MCF 10A (cell line): ENCODE results near the gene RHBDD3. TPM values are rescaled to one million over a fixed set of nuclear protein-coding genes. Genes with fewer than 3 reads are reported as not detected.
"Not testable (repeated sequence)": the region's sequence is repeated elsewhere in the genome, so short reads cannot be mapped to it uniquely, and the experiment has no call there.

Experiments
- BruUV-seq: library from RNA; stranded (reverse); fragments of 400-500 nt; replicated peaks from 2 replicates; lab custom pipeline; 2021; lab: Mats Ljungman, UMichigan
- CTCF ChIA-PET: fragments of 300-600 bp; sonication (Branson Sonifier 250); formaldehyde crosslinking; extraction: SDS; loops from one replicate; lab custom pipeline; 2021; ENCODE audit warnings: antibody characterized with exemption, inconsistent platforms; lab: Yijun Ruan, JAX
- POLR2A ChIA-PET: fragments of 300-600, 350-650 bp; sonication (Branson Sonifier 250); formaldehyde crosslinking; extraction: SDS; loops from one replicate; lab custom pipeline; 2020; ENCODE audit warnings: antibody characterized with exemption, inconsistent platforms; lab: Yijun Ruan, JAX
- DNase-seq: peaks from one replicate; pipeline ENCODE4 v3.0.0-alpha.2; 2018; ENCODE audit not compliant: unreplicated experiment
- H3K27ac Mint-ChIP-seq: one replicate; pipeline ENCODE4 v1.8.0; 2022; ENCODE audit warnings: mild to moderate bottlenecking, low read depth, mixed read lengths; ENCODE audit not compliant: unreplicated experiment
- H3K27me3 Mint-ChIP-seq: one replicate; pipeline ENCODE4 v1.8.0; 2022; ENCODE audit warnings: mixed read lengths; ENCODE audit not compliant: insufficient read depth, unreplicated experiment
- H3K36me3 Mint-ChIP-seq: one replicate; pipeline ENCODE4 v1.8.0; 2022; ENCODE audit warnings: mild to moderate bottlenecking, moderate library complexity, mixed read lengths; ENCODE audit not compliant: insufficient read depth, unreplicated experiment
- H3K4me1 Mint-ChIP-seq: one replicate; pipeline ENCODE4 v1.8.0; 2022; ENCODE audit warnings: mixed read lengths; ENCODE audit not compliant: insufficient read depth, unreplicated experiment
- H3K4me3 Mint-ChIP-seq: one replicate; pipeline ENCODE4 v1.8.0; 2022; ENCODE audit warnings: mild to moderate bottlenecking, moderate library complexity, mixed read lengths; ENCODE audit not compliant: unreplicated experiment
- H3K9me3 Mint-ChIP-seq: one replicate; pipeline ENCODE4 v1.8.0; 2022; ENCODE audit warnings: mixed read lengths; ENCODE audit not compliant: unreplicated experiment
- CTCF ChIP-seq: fragments of 200-600 bp; IDR thresholded peaks from one replicate; pipeline ENCODE4 v1.8.0; 2022; ENCODE audit warnings: antibody characterized with exemption, mild to moderate bottlenecking; ENCODE audit not compliant: unreplicated experiment
- intact Hi-C: fragments of 100-400 bp; cut with micrococcal nuclease; formaldehyde crosslinking; loops from 2 replicates; pipeline ENCODE4 v1.14.1; 2022
- total RNA-seq: library from RNA; stranded (reverse); gene quantifications from 2 replicates; pipeline ENCODE4 v1.2.3, GENCODE V29; 2022

The RHBDD3 gene
- total RNA-seq, 1 experiment from 2014 or later: 32.5 TPM

GRCh38 chr22:29254286-29254660 is 13.5 kb downstream of the RHBDD3 start:
- no peak for TF ChIP-seq CTCF
- Mint-ChIP-seq H3K27me3 (peaks cover 12% of the 10 kb centered on the region), H3K4me1 (no peaks in the 10 kb centered on the region), H3K9me3 (no peaks in the 10 kb centered on the region), H3K4me3 (no peak overlapping the region), H3K27ac (no peak overlapping the region), H3K36me3 (no peaks in the 10 kb centered on the region)
- intact Hi-C loops: no loop called here
- no TSS peak for BruUV-seq
- DNase-seq: no peak
- POLR2A ChIA-PET: no interaction called here
- CTCF ChIA-PET: interaction anchor here (0.6 to 1.1 kb wide), 3 partner anchors 9 to 96 kb away, joined by 3 to 8 read pairs (median 3); partner anchors contain the start of gene EWSR1

DNA sequence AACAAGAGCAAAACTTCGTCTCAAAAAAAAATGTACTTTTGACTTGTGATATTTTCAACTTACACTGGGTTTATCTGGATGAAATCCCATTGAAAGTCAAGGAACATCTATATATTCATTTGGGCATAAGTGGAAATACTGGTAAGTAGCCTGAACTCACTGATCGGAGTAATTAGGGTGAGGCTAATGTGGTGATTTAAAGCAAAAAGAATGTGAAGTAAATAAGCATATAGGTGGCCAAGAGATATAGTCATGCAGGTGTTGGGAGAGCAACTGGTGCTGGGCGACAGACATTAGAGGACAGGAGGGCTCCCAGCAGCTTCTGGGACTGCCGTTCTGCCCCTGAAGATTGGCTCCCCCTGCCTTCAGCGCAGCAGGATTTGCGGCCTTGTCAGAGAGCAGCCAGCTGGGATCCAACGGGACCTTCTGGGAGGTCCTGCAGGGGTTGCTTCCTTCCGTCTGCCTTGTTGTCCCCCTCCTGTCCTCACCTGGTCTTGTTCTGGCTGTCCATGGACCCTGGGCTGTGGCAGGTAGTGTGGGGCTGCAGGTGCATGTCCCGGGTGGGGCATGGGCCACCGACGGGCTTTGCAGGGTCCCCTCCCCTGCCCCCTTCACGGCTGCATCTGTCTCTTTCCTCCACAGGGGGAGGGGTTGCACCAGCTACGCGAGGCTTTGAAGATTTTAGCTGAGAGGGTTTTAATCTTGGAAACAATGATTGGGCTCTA is 14.1 kb downstream of the RHBDD3 start:
- no peaks in the 10 kb centered on the region for H3K9me3 Mint-ChIP-seq

DNA sequence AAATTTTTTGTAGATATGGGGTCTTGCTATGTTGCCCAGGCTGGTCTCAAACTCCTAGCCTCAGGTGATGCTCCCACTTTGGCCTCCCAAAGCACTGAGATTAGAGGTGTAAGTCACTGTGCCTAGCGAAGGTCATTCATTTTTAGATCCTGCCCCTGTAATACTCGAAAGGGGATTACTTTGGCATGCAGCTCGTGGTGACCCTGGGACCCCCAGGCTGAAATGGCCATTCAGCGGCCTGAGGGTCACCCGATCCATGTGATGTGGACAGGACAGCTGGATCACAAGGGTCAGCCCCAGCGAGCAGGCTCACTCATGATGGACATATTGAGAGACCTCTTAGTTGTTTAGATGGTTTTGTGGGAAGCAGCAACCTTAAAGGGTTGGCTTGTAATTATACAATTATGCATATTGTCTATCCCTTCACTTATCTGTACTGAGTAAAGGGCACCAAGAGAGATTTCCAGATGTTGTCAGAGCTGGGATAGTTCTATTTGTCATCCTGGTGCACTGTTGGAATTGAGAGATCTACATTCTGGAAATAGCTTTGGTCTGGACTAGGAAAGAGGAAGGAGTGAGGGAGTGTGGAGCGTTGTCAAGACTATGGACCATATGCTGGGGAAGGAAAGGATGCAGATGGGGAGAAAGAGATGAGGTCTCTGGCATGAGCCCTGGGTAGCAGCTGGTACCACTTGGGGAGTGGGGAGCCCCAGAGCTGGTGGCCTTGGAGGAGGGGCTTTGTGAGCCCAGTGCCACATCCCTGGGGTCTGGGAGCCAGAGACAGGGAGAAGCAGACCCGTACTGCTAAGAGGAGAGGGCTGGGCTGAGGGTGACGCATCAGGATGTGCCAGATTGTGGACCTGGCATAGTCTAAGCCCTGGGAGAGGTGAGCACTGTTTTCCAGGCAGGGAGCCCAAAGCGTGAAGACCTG is 15.5 kb downstream of the RHBDD3 start:
- intact Hi-C loops: no loop called here
- Mint-ChIP-seq H3K27ac (no peak overlapping the region), H3K4me1 (no peaks in the 10 kb centered on the region), H3K4me3 (no peak overlapping the region), H3K36me3 (no peaks in the 10 kb centered on the region), H3K9me3 (no peaks in the 10 kb centered on the region), H3K27me3 (peaks cover 12% of the 10 kb centered on the region)
- CTCF ChIA-PET: no interaction called here
- DNase-seq: no peak
- no peak for TF ChIP-seq CTCF
- BruUV-seq: no TSS peak
- POLR2A ChIA-PET: no interaction called here

More for the DNA sequence above, 14.1 kb downstream of the RHBDD3 start:
- H3K4me1 Mint-ChIP-seq: no peaks in the 10 kb centered on the region
- no peak for TF ChIP-seq CTCF
- H3K27me3 Mint-ChIP-seq: peaks cover 12% of the 10 kb centered on the region
- DNase-seq: no peak
- ChIA-PET CTCF (interaction anchor here (0.6 to 1.1 kb wide), 4 partner anchors 8 to 1199 kb away, joined by 3 to 8 read pairs (median 4); partner anchors contain the start of gene EWSR1), POLR2A (no interaction called here)
- H3K36me3 Mint-ChIP-seq: no peaks in the 10 kb centered on the region
- H3K4me3 Mint-ChIP-seq: no peak overlapping the region
- H3K27ac Mint-ChIP-seq: no peak overlapping the region
- BruUV-seq: no TSS peak
- intact Hi-C loops: no loop called here

- ChIA-PET POLR2A (no interaction called here), CTCF (no interaction called here)
- DNase-seq: no peak
- BruUV-seq: no TSS peak
- H3K36me3 Mint-ChIP-seq: no peaks in the 10 kb centered on the region
- H3K27me3 Mint-ChIP-seq: peaks cover 12% of the 10 kb centered on the region
- no peak for TF ChIP-seq CTCF
- no peak overlapping the region for H3K4me3 Mint-ChIP-seq
- intact Hi-C loops: no loop called here
- no peaks in the 10 kb centered on the region for H3K4me1 Mint-ChIP-seq
- no peaks in the 10 kb centered on the region for H3K9me3 Mint-ChIP-seq
- H3K27ac Mint-ChIP-seq: no peak overlapping the region
Observed at GRCh38 chr22:29251265-29251664, 16.5 kb downstream of the RHBDD3 start.

- intact Hi-C loops, H3K27ac Mint-ChIP-seq, POLR2A ChIA-PET, H3K36me3 Mint-ChIP-seq, BruUV-seq, H3K9me3 Mint-ChIP-seq, DNase-seq, H3K4me1 Mint-ChIP-seq, H3K4me3 Mint-ChIP-seq: not testable (repeated sequence)
- CTCF ChIA-PET: interaction anchor here (0.6 to 3.6 kb wide), 7 partner anchors 12 to 647 kb away, joined by 3 to 40 read pairs (median 4); no protein-coding TSS in a partner anchor
- peaks cover 23% of the 10 kb centered on the region for H3K27me3 Mint-ChIP-seq
Observed at GRCh38 chr22:29247891-29248290, 19.9 kb downstream of the RHBDD3 start.
